Measurements from ENCODE around the gene CRELD1.
"Not testable (repeated sequence)": the region's sequence is repeated elsewhere in the genome, so short reads cannot be mapped to it uniquely, and the experiment has no call there.

DNA sequence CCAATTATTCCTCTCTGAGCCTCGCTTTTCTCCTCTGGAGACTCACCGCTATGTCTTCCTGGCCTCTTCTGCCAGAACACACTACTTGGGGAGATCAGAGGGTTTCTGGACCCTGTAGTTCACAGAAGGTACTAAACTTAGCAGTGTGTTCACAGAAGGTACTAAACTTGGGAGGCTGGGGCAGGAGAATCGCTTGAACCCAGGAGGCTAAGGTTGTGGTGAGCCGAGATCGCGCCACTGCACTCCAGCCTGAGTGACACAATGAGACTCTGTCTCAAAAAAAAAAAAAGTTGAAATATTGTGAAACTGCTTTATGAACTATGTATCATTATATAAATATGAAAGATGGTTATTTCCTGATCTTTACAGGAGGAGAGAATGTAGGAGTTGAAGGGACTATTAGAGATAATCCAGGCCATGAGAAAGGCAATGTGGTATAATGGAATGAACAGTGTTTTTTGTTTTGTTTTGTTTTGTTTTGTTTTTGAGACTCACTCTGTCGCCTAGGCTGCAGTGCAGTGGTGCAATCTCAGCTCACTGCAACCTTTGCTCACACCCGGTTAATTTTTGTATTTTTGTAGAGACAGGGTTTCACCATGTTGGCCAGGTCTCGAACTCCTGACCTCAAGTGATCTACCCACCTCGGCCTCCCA lies 36.8 kb upstream of the CRELD1 start:
- TF ChIP-seq, protein P1, sequence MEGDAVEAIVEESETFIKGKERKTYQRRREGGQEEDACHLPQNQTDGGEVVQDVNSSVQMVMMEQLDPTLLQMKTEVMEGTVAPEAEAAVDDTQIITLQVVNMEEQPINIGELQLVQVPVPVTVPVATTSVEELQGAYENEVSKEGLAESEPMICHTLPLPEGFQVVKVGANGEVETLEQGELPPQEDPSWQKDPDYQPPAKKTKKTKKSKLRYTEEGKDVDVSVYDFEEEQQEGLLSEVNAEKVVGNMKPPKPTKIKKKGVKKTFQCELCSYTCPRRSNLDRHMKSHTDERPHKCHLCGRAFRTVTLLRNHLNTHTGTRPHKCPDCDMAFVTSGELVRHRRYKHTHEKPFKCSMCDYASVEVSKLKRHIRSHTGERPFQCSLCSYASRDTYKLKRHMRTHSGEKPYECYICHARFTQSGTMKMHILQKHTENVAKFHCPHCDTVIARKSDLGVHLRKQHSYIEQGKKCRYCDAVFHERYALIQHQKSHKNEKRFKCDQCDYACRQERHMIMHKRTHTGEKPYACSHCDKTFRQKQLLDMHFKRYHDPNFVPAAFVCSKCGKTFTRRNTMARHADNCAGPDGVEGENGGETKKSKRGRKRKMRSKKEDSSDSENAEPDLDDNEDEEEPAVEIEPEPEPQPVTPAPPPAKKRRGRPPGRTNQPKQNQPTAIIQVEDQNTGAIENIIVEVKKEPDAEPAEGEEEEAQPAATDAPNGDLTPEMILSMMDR (IDR thresholded peaks at IDR 0.05), result not testable (repeated sequence)
- TF ChIP-seq EP300 (IDR thresholded peaks at IDR 0.05; ENCODE audit: low read depth); POLR2A (IDR thresholded peaks at IDR 0.05); POLR2AphosphoS5 (IDR thresholded peaks at IDR 0.05): not testable (repeated sequence)

All from transverse colon (tissue), 4 donors.